Parathyroid adenoma (tissue), 2 donors: Measurements from ENCODE around the gene LBP.
"Not testable (repeated sequence)": the region's sequence is repeated elsewhere in the genome, so short reads cannot be mapped to it uniquely, and the experiment has no call there.

Experiments used
- H2AFZ ChIP-seq: fragments of 300-600 bp; sonication (generic); one replicate; pipeline ENCODE4 v1.7.0; 2017; ENCODE audit warnings: antibody characterized with exemption, mild to moderate bottlenecking
- H3K27ac ChIP-seq: fragments of 300-600 bp; sonication (generic); one replicate; pipeline ENCODE4 v1.7.0; 2017
- H3K27me3 ChIP-seq: fragments of 300-600 bp; sonication (generic); one replicate; pipeline ENCODE4 v1.7.0; 2017; ENCODE audit warnings: low read length; ENCODE audit not compliant: control insufficient read depth, insufficient read depth
- H3K36me3 ChIP-seq: fragments of 300-600 bp; sonication (generic); one replicate; pipeline ENCODE4 v1.7.0; 2017; ENCODE audit warnings: low read length; ENCODE audit not compliant: control insufficient read depth, insufficient read depth
- H3K4me1 ChIP-seq: fragments of 300-600 bp; sonication (generic); one replicate; pipeline ENCODE4 v1.7.0; 2017; ENCODE audit warnings: control low read depth
- H3K4me2 ChIP-seq: fragments of 300-600 bp; sonication (generic); one replicate; pipeline ENCODE4 v1.7.0; 2017; ENCODE audit warnings: low read length
- H3K4me3 ChIP-seq: fragments of 300-600 bp; sonication (generic); one replicate; pipeline ENCODE4 v1.7.0; 2017; ENCODE audit warnings: low read depth, low read length
- H3K79me2 ChIP-seq: fragments of 300-600 bp; sonication (generic); one replicate; pipeline ENCODE4 v1.7.0; 2017; ENCODE audit warnings: control low read depth
- H3K9ac ChIP-seq: fragments of 300-600 bp; sonication (generic); one replicate; pipeline ENCODE4 v1.7.0; 2017; ENCODE audit warnings: mild to moderate bottlenecking
- H3K9me3 ChIP-seq: fragments of 300-600 bp; sonication (generic); one replicate; pipeline ENCODE4 v1.7.0; 2017; ENCODE audit warnings: low read length; ENCODE audit not compliant: control insufficient read depth
- CTCF ChIP-seq: fragments of 300-600 bp; sonication (generic); IDR thresholded peaks from one replicate; pipeline ENCODE4 v1.7.0; 2017; ENCODE audit warnings: antibody characterized with exemption, mild to moderate bottlenecking
- donor health status: primary hyperparathyroidism.

Gene LBP

GRCh38 chr20:38404016-38404415 lies 57.7 kb downstream of the LBP start:
- no peaks in the 10 kb centered on the region for H3K9me3 ChIP-seq

GRCh38 chr20:38405132-38405531 lies 58.9 kb downstream of the LBP start:
- Histone ChIP-seq H3K4me3 (no peak overlapping the region), H3K4me2 (no peak overlapping the region), H2AFZ (no peak overlapping the region), H3K27me3 (no peaks in the 10 kb centered on the region), H3K4me1 (no peaks in the 10 kb centered on the region), H3K27ac (no peak overlapping the region), H3K9me3 (no peaks in the 10 kb centered on the region), H3K9ac (no peak overlapping the region), H3K79me2 (no peaks in the 10 kb centered on the region), H3K36me3 (no peaks in the 10 kb centered on the region)
- TF ChIP-seq CTCF = no peak

More at GRCh38 chr20:38404016-38404415, 57.7 kb downstream of the LBP start:
- H3K9ac ChIP-seq = no peak overlapping the region
- no peaks in the 10 kb centered on the region for H3K36me3 ChIP-seq
- no peak overlapping the region for H3K27ac ChIP-seq
- no peak overlapping the region for H3K4me2 ChIP-seq
- no peaks in the 10 kb centered on the region for H3K4me1 ChIP-seq
- TF ChIP-seq CTCF = no peak
- H3K4me3 ChIP-seq = no peak overlapping the region
- no peaks in the 10 kb centered on the region for H3K27me3 ChIP-seq
- H2AFZ ChIP-seq = no peak overlapping the region
- no peaks in the 10 kb centered on the region for H3K79me2 ChIP-seq

GRCh38 chr20:38406476-38406875 lies 60.2 kb downstream of the LBP start:
- Histone ChIP-seq H3K36me3 (no peaks in the 10 kb centered on the region), H3K4me3 (no peak overlapping the region)
- no peak for TF ChIP-seq CTCF

GRCh38 chr20:38407321-38407720 lies 61.0 kb downstream of the LBP start:
- no peak overlapping the region for H3K27ac ChIP-seq
- H3K79me2 ChIP-seq = no peaks in the 10 kb centered on the region
- no peak overlapping the region for H3K9ac ChIP-seq
- H3K4me3 ChIP-seq = no peak overlapping the region
- no peaks in the 10 kb centered on the region for H3K9me3 ChIP-seq
- no peaks in the 10 kb centered on the region for H3K36me3 ChIP-seq
- no peaks in the 10 kb centered on the region for H3K27me3 ChIP-seq
- H3K4me1 ChIP-seq = no peaks in the 10 kb centered on the region
- no peak overlapping the region for H3K4me2 ChIP-seq
- no peak for TF ChIP-seq CTCF
- H2AFZ ChIP-seq = no peak overlapping the region

More at GRCh38 chr20:38406476-38406875, 60.2 kb downstream of the LBP start:
- no peaks in the 10 kb centered on the region for H3K79me2 ChIP-seq
- H2AFZ ChIP-seq = no peak overlapping the region
- no peak overlapping the region for H3K4me2 ChIP-seq
- no peak overlapping the region for H3K27ac ChIP-seq
- no peak overlapping the region for H3K9ac ChIP-seq
- no peaks in the 10 kb centered on the region for H3K9me3 ChIP-seq
- no peaks in the 10 kb centered on the region for H3K4me1 ChIP-seq
- no peaks in the 10 kb centered on the region for H3K27me3 ChIP-seq

- H3K27me3 ChIP-seq, H3K4me2 ChIP-seq, H3K79me2 ChIP-seq, H3K27ac ChIP-seq, H3K36me3 ChIP-seq, H3K9me3 ChIP-seq, H3K4me3 ChIP-seq, H2AFZ ChIP-seq, H3K4me1 ChIP-seq, H3K9ac ChIP-seq: not testable (repeated sequence)
Observed at GRCh38 chr20:38407822-38408221, 61.5 kb downstream of the LBP start.
